ENCODE measurements around the gene TSPAN19.

The TSPAN19 gene

GRCh38 chr12:84973026-84973425 is 63.1 kb downstream of the TSPAN19 start:
- POLR2A ChIA-PET, result no interaction called here
- CTCF ChIA-PET, result interaction anchor here (1.7 kb wide), 1 partner anchor 84 kb away, joined by 3 read pairs; no protein-coding TSS in a partner anchor
- Histone ChIP-seq H3K4me3 (ENCODE audit: low read depth, low read length) (no peak overlapping the region), H3K36me3 (ENCODE audit: control insufficient read depth in 2 of 2, insufficient read depth in 1 of 2, low read length in 2 of 2) (no peaks in the 10 kb centered on the region), H3K4me1 (ENCODE audit: control insufficient read depth, insufficient read depth, low read length) (no peaks in the 10 kb centered on the region), H3K27ac (ENCODE audit: extremely low read depth, low read depth, low read length) (no peak overlapping the region), H3K9me3 (ENCODE audit: control insufficient read depth, insufficient read depth, low read depth, low read length) (no peaks in the 10 kb centered on the region)
- no peak for TF ChIP-seq ZNF555 (tag by site-specific recombination; conservative IDR thresholded peaks at IDR 0.05)

- no peak for TF ChIP-seq ZEB2 (tag by site-specific recombination; IDR thresholded peaks at IDR 0.05)
- TF ChIP-seq ZNF292 (tag by site-specific recombination; IDR thresholded peaks at IDR 0.05; ENCODE audit: borderline replicate concordance, low read depth), result no peak
- no peak for TF ChIP-seq ZNF677 (tag by site-specific recombination; IDR thresholded peaks at IDR 0.05)
- no peak for TF ChIP-seq ZNF768 (tag by site-specific recombination; IDR thresholded peaks at IDR 0.05)
- no peak for TF ChIP-seq ZNF174 (tag by site-specific recombination; IDR thresholded peaks at IDR 0.05)
- TF ChIP-seq ZNF571 (tag by site-specific recombination; IDR thresholded peaks at IDR 0.05), result no peak
- no peak for TF ChIP-seq ZNF26 (tag by site-specific recombination; IDR thresholded peaks at IDR 0.05)
- no peak for TF ChIP-seq HOXD13 (CRISPR knock-in tag; IDR thresholded peaks at IDR 0.05; ENCODE audit: borderline replicate concordance)
- TF ChIP-seq, protein P1, sequence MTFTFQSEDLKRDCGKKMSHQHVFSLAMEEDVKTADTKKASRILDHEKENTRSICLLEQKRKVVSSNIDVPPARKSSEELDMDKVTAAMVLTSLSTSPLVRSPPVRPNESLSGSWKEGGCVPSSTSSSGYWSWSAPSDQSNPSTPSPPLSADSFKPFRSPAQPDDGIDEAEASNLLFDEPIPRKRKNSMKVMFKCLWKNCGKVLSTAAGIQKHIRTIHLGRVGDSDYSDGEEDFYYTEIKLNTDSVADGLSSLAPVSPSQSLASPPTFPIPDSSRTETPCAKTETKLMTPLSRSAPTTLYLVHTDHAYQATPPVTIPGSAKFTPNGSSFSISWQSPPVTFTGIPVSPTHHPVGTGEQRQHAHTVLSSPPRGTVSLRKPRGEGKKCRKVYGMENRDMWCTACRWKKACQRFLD (tag by site-specific recombination; IDR thresholded peaks at IDR 0.05), result no peak
- TF ChIP-seq, protein P2, sequence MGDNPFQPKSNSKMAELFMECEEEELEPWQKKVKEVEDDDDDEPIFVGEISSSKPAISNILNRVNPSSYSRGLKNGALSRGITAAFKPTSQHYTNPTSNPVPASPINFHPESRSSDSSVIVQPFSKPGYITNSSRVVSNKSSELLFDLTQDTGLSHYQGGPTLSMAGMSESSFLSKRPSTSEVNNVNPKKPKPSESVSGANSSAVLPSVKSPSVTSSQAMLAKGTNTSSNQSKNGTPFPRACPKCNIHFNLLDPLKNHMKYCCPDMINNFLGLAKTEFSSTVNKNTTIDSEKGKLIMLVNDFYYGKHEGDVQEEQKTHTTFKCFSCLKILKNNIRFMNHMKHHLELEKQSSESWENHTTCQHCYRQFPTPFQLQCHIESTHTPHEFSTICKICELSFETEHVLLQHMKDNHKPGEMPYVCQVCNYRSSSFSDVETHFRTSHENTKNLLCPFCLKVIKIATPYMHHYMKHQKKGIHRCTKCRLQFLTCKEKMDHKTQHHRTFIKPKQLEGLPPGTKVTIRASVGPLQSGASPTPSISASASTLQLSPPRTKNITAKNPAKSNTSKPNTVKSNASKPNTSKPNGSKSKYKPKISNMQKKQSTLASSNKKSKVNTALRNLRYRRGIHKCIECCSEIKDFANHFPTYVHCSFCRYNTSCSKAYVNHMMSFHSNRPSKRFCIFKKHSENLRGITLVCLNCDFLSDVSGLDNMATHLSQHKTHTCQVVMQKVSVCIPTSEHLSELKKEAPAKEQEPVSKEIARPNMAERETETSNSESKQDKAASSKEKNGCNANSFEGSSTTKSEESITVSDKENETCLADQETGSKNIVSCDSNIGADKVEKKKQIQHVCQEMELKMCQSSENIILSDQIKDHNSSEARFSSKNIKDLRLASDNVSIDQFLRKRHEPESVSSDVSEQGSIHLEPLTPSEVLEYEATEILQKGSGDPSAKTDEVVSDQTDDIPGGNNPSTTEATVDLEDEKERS (tag by site-specific recombination; IDR thresholded peaks at IDR 0.05), result no peak
- no peak for TF ChIP-seq ZNF76 (tag by site-specific recombination; IDR thresholded peaks at IDR 0.05; ENCODE audit: borderline replicate concordance, low read depth)
- TF ChIP-seq ZNF530 (tag by site-specific recombination; IDR thresholded peaks at IDR 0.05; ENCODE audit: low read depth), result no peak
- no peak for TF ChIP-seq ZNF488 (tag by site-specific recombination; IDR thresholded peaks at IDR 0.05)
- no peak for TF ChIP-seq ZNF521 (tag by site-specific recombination; IDR thresholded peaks at IDR 0.05)
- TF ChIP-seq ZNF473 (tag by site-specific recombination; IDR thresholded peaks at IDR 0.05), result no peak
- TF ChIP-seq FEZF1 (tag by site-specific recombination; IDR thresholded peaks at IDR 0.05), result no peak
- TF ChIP-seq ZNF580 (tag by site-specific recombination; IDR thresholded peaks at IDR 0.05), result no peak
- no peak for TF ChIP-seq OSR2 (tag by site-specific recombination; IDR thresholded peaks at IDR 0.05)
- TF ChIP-seq REPIN1 (tag by site-specific recombination; IDR thresholded peaks at IDR 0.05; ENCODE audit: low read depth), result no peak
- Histone ChIP-seq H3K9me3 (ENCODE audit: control insufficient read depth, insufficient read depth, low read depth, low read length) (no peaks in the 10 kb centered on the region), H3K27ac (ENCODE audit: extremely low read depth, low read depth, low read length) (no peak overlapping the region), H3K4me3 (ENCODE audit: low read depth, low read length) (no peak overlapping the region), H3K4me1 (ENCODE audit: control insufficient read depth, insufficient read depth, low read length) (no peaks in the 10 kb centered on the region), H3K36me3 (ENCODE audit: control insufficient read depth in 2 of 2, insufficient read depth in 1 of 2, low read length in 2 of 2) (no peaks in the 10 kb centered on the region)
- ChIA-PET CTCF (interaction anchor here (0.6 kb wide), 1 partner anchor 55 kb away, joined by 3 read pairs; no protein-coding TSS in a partner anchor), POLR2A (no interaction called here)
Measured at GRCh38 chr12:84969226-84969625, 66.9 kb downstream of the TSPAN19 start.
